SK-N-DZ (cell line): ENCODE data around the gene LRRC52. TPM values are rescaled to one million over a fixed set of nuclear protein-coding genes. Genes with fewer than 3 reads are reported as not detected.

ENCODE experiments used
- DNase-seq: peaks from one replicate; pipeline ENCODE4 v3.0.0-alpha.2; 2015; ENCODE audit warnings: low spot score
- polyA plus RNA-seq, 2 experiments: library from polyadenylated mRNA; depleted of rRNA; stranded (reverse); fragments of >200 nt; gene quantifications; 2 replicates each; pipeline ENCODE4 v1.2.3, GENCODE V29; 2014

The LRRC52 gene, protein sequence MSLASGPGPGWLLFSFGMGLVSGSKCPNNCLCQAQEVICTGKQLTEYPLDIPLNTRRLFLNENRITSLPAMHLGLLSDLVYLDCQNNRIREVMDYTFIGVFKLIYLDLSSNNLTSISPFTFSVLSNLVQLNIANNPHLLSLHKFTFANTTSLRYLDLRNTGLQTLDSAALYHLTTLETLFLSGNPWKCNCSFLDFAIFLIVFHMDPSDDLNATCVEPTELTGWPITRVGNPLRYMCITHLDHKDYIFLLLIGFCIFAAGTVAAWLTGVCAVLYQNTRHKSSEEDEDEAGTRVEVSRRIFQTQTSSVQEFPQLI
- not detected in 2 replicates for polyA plus RNA-seq (2014; cell fraction: cytosol; rRNA removed)
- polyA plus RNA-seq (2014; cell fraction: nucleus; rRNA removed) = not detected in 2 replicates

DNA sequence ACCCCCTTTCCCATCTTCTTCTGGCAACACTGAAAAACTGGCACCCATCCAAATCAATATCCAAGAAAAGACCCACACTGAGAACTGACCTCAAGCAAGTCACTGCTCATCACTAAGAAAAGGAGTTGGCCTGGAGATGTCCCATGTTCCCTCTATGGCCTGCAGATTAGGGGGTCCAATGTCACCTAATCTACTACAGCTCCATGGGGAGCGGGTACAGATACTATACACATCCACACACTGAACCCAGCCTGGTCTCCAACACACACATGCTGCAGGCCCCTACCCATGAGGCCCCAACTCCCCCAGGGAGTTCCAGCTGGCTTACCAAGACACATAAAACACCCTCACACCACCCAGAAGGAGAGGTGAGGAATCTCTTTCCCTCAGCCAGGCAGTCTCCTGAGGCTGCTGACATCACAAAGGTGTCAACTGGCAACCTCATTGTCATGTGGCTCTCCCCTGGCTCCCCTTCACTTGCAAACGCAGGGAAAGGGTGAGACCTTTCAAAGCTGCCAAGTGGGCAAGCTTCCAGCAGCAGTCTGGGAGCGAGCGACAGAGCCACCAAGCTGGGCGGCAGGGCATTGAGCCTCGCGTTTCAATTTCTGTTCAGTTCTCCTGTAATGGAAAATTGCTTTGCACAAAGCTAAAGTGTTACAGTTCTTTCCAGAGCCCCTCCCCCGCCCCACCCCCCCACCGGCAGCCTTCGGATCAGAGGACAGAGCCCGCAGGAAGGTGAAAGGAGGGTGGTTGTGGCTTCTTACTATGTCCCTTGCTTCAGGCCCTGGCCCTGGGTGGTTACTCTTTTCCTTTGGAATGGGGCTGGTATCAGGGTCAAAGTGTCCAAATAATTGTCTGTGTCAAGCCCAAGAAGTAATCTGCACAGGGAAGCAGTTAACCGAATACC lies at the start of gene LRRC52:
Gene LRRC52 (plus strand): TSS at position 469 of the 907 bp plus-strand sequence. CDS start 297 bp downstream, at position 766.
- no peak for DNase-seq

DNA sequence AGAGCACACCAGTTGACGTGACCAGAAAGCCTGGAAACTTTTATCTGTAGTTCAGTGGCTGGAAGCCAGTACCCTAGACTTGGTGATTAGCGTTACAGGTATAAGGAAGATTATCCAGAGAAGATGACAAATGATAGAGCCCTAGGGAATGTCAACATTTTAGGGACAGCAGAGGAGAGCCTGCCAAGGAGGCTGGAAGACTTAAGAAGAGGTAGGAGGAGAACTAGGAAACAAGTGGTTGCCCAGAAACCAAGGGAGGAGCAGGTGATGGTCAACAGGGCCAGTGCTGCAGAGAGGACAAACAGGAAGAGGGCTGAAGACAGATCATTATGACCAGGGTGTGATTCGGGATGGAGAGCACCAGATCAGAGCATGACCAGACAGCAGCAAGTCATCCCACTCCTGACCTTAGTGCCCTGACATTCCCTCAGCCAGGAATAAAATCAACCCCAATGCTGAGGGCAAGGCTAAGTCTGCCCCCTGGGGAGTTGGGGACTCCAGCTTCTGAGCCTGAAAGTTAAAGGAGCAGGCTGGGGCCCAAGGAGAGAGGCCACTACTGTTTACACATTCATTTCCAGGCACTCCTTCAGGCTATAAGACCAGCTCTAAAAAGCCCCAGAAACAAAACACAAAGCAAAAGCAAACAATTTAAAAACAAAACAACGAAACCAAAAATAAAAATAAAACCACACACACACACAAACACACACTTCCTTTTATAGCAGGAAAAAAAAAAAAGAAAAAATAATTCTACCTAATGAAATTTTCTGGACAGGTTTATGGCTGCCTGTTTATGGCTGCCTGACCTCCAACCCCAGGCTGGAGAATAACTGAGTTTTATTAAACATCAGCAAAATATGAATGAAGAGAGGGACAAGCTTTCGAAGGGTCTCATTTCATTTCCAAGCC lies 48.6 kb upstream of the LRRC52 start:
- DNase-seq = no peak

DNA sequence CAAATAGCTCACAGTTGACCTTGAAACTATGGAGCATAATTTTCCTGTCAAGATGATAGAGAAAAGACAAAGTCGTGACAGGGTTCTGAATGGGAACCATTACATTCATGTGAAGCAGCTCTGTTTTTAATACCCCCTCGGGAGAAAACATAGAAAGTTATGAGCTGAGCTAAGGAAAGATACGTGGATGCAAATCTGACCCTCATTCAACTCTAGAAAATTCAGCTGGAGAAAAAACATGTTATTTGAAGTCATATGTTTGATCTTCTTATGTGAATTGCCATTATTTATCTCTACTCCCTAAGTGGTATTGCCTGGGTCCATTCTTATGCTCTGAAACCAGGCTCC lies 48.0 kb upstream of the LRRC52 start:
- DNase-seq = no peak

- no peak for DNase-seq
Observed at GRCh38 chr1:165496501-165496900, 47.3 kb upstream of the LRRC52 start.

DNA sequence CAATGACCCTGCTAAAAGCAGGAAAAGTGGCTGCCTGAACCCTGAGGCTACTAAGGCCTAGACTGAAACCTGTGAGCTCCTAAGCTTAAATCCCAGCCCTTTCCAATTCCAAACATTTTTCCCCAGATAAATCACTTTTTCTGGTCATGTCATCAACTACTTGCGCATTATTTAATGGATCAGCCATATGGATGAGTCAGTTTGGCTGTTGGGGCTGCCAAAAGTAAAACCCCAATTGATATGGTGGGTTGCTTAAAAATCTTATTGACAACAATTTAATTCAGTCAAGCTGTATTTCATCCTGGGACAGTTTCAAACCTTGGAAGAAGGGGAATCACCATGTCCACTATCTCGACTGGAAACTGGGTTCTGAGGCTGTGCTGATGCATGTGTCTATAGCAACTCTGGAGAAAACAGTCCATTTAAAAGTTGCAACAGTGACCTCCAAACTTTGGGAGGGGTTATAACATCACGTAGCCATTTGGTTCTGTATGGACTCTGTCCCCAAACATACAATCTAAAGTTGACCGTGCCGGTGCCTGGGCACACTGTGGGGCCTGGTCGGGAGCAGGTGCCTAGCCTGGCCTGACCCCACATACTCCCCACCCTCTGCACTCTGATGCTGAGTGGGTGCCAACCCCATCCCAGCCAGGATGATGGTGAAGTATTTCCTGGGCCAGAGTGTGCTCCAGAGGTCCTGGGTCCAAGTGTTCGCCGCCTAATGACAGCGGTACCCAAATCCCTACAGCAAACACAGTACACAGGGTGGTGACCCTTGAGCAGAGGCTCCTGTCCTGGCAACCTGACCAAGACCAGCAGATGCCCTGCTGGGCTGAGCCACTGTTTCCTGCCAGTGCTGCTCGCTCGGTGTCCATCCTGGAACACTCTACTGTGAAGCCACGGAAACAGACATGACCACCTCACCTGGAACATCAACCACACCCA lies 46.5 kb upstream of the LRRC52 start:
- no peak for DNase-seq

GRCh38 chr1:165501330-165501969 lies 42.4 kb upstream of the LRRC52 start:
- DNase-seq = no peak

- DNase-seq = no peak
Observed at GRCh38 chr1:165501970-165502348, 41.8 kb upstream of the LRRC52 start.

DNA sequence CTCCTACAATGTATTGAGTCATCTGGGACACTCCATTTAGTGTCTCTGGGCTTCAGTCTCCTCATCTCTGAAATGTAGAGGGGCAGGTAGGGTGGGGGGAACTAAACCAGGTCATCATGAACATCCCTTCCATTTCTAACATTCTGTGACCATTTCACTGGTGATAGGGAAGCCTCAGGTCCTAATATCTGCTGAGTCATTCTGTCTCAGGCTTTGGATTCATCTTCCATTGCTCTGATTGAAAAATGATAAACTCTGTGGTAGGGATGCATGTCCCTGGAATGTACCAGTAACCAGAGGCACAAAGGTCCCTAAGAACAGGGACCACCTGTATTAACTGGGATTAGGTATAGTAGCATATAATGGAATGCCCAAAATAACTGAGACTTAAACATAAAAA lies 36.2 kb upstream of the LRRC52 start:
- no peak for DNase-seq

- DNase-seq = no peak
Observed at GRCh38 chr1:165508291-165508690, 35.5 kb upstream of the LRRC52 start.

- DNase-seq = no peak
Observed at GRCh38 chr1:165512816-165513215, 31.0 kb upstream of the LRRC52 start.

DNA sequence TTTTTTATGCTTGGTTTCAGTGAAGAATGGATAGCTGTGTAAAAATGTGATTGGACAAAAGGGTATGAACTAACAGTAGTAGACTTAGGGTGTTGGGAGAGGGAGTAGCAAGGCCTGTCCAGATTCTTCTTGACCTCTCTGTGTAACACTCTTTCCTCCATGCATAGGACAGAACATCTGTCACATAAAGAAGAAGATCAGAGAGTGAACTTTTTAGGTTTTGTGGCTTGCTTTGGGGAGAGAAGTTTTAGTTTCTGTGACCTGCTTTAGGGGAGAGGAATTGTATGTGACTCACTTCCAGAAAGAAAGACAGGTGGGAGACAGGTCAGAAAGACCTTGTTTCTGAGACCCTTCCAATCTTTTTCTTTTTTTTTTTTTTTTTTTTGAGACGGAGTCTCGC lies 27.3 kb upstream of the LRRC52 start:
- no peak for DNase-seq

DNA sequence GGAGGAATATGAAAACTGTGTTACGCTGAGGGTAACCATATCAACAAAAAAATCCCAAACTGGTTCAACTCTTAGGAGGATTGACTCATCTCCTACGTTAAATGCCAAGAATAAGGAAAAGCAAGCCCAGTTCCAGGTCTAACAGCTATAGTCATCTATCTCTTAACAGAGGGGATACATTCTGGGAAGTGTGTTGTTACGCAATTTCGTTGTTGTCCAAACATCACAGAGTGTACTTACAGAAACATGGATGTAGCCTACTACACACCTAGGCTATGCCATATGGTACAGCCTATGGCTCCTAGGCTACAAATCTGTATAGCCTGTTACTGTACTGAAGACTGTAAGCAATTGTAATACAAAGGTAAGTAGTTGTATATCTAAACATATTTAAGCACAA lies 23.2 kb upstream of the LRRC52 start:
- no peak for DNase-seq

- no peak for DNase-seq
Observed at GRCh38 chr1:165524639-165525285, 19.0 kb upstream of the LRRC52 start.

DNA sequence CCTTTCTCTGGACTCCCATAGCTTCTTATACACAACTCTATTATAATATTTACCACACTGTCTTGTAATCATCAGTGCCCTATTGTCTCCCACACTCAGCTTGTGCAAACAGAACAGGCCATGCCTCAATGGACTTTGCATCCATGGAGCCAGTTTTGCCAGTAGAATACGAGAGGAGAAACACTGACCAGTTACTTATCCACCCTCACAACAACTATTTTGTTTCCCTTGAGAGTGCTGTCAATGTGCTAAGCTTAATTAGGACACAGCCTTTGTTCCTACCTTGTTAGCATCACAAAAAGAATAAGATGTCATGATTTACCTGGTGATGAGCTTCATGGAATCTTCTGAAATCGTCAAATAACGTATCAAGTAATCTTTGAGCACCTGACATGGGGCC lies 18.1 kb upstream of the LRRC52 start:
- DNase-seq = no peak

DNA sequence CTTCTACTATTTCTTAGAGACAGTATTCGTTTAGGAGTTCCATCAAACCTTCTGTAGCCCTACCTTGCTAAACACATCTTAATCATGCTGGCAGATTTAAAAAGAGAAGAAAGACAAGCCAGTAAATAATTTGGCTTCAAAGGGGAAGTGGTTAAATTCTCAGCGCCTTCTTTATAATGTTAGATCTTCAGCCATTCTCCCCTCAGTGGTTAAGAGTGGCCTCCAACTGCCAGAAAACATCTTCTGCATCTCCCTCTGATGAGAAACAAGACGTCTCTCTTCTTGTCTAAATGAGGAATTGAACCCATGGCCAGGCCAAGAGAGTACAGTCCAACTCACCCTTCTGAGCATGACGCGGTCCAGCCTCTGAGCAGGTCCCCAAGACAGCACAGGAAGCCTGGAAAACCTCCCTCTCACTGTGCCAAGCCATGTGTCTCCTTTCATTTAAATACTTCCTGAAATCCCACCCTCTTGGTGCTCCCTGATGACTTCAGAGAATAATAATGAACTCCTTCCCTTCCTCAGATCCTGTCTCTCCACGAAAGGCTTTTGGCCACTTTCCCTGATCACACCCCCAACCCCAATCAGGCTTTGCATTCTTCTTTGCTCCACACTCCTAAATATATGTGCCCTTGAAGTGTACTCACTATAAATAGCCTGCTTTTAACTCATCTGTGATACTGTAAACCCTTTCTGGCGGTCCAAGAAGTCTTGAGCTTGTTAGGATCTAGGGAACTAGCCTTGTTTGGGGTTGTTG lies 16.4 kb upstream of the LRRC52 start:
- DNase-seq = no peak

GRCh38 chr1:165531021-165531420 lies 12.8 kb upstream of the LRRC52 start:
- no peak for DNase-seq

GRCh38 chr1:165532053-165532452 lies 11.7 kb upstream of the LRRC52 start:
- no peak for DNase-seq

DNA sequence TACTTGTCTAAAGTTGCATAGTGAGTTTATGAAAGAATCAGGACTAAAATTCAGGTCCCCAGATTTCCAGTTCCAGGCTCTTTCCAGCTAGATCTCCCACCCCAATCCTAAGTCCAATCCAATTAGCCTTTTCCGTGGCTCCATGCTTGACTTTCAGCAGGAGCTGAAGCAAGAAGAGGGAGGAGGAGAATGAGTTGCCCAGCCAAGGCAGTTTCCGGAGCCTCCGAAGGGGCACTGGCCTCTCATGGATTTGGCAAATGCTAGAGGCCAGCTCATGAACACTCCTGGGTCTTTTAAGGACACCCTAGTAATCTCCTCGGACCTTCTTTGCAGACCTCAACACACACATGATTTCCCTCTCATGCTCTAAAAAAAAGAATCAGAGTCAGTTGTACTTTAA lies 10.5 kb upstream of the LRRC52 start:
- no peak for DNase-seq

GRCh38 chr1:165536016-165536415 lies 7.8 kb upstream of the LRRC52 start:
- no peak for DNase-seq
